HG03521 (cell line): ENCODE results near the gene SCGB1C2.
"Not testable (repeated sequence)": the region's sequence is repeated elsewhere in the genome, so short reads cannot be mapped to it uniquely, and the experiment has no call there.

Experiments
- ATAC-seq: cut with Tn5 transposase; IDR thresholded peaks from one replicate; pipeline ENCODE4 v1.9.1; 2021; ENCODE audit warnings: mild to moderate bottlenecking, moderate library complexity; ENCODE audit not compliant: unreplicated experiment

The SCGB1C2 gene

GRCh38 chr17:148757-149156 lies 11.4 kb downstream of the SCGB1C2 start:
- ATAC-seq, result no peak

DNA sequence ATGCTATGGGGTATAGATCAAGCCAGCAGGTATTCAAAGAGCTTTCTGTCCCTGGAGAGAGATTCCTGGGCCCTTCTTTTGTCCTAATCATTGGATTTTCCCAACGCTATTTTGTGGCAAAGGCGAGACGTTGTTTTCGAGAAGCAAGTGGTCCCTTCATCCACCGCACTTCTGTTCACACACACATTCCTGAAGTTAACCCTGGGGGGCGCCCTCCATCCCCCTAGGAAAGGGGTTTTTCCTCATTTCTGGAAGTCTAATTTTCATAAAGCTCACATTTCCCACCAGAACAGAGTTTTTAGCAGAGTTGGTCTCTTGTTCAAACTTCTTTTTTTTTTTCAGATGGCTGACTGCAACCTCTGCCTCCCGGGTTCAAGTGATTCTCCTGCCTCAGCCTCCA lies 11.9 kb downstream of the SCGB1C2 start:
- ATAC-seq, result no peak

- no peak for ATAC-seq
Measured at GRCh38 chr17:149897-150584, 12.7 kb downstream of the SCGB1C2 start.

DNA sequence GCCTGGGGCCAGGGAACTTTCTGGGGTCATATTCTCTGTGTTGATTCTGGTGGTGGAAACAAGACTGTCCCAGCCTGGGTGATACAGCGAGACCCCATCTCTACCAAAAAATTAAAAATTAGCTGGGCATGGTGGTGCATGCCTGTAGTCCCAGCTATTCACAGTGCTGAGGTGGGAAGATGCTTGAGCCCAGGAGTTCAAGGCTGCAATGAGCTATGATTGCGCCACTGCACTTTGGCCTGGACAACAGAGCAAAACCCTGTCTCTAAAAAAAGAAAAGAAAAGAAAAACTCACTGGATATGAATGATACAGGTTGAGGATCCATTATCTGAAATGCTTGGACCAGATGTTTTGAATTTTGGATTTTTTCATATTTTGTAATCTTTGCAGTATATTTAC lies 13.6 kb downstream of the SCGB1C2 start:
- ATAC-seq, result no peak

- ATAC-seq, result no peak
Measured at GRCh38 chr17:151886-152859, 14.8 kb downstream of the SCGB1C2 start.

DNA sequence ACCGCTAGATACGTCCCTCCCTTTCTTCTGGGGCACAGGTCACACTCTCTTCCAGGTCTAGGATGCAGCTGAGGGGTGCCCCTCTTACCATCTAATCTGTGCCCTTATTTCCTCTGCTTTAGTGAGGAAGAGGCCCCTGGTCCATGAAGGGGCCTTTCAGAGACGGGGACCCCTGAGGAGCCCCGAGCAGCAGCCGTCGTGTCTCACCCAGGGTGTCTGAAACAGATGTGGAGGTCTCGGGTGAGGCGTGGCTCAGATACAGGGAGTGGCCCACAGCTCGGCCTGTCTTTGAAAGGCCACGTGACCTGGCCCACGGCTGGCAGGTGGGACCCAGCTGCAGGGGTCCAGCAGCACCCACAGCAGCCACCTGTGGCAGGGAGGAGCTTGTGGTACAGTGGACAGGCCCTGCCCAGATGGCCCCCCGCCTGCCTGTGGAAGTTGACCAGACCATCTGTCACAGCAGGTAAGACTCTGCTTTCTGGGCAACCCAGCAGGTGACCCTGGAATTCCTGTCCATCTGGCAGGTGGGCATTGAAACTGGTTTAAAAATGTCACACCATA lies 15.6 kb downstream of the SCGB1C2 start:
- no peak for ATAC-seq

- ATAC-seq, result no peak
Measured at GRCh38 chr17:153851-154250, 16.5 kb downstream of the SCGB1C2 start.

- ATAC-seq, result no peak
Measured at GRCh38 chr17:155576-155975, 18.2 kb downstream of the SCGB1C2 start.

- ATAC-seq, result no peak
Measured at GRCh38 chr17:156094-156621, 18.8 kb downstream of the SCGB1C2 start.

DNA sequence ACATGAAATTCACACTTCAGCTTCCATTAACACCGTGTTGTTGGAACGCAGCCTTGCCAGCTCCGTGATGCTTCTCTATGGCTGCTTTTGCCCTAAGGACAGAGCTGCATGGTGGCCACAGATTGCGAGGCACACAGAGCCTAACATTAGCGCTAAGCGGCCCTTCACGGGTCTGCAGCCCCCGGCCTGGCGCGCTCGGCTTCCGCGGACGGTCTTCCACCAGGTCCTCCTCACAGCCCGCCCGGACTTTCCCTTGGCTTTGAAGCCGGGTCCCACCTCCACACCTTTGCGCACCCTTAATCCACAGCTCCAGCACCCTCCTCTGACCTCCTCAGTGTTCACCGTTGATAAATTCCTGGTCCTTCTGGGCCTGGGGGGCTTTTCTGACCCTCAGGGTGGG lies 19.6 kb downstream of the SCGB1C2 start:
- ATAC-seq, result no peak

- no peak for ATAC-seq
Measured at GRCh38 chr17:157901-158300, 20.5 kb downstream of the SCGB1C2 start.

GRCh38 chr17:158379-158778 lies 21.0 kb downstream of the SCGB1C2 start:
- ATAC-seq, result no peak

DNA sequence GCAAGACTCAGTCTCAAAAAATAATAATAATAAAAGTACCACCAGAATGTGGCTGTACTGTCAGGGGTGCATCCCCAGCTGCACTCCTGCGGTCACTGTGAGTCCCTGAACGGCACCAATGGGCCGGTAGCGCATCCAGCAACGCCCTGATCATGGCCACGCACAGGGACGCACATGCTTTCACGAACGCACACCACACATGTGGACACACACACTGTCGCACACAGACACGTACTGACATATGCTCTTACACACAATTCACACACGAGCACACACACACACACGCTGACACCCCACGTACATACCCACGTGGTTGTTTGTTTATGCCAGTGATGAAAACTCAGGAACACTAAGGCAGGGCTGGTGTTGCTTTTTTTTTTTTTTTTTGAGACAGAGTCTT lies 22.2 kb downstream of the SCGB1C2 start:
- no peak for ATAC-seq

DNA sequence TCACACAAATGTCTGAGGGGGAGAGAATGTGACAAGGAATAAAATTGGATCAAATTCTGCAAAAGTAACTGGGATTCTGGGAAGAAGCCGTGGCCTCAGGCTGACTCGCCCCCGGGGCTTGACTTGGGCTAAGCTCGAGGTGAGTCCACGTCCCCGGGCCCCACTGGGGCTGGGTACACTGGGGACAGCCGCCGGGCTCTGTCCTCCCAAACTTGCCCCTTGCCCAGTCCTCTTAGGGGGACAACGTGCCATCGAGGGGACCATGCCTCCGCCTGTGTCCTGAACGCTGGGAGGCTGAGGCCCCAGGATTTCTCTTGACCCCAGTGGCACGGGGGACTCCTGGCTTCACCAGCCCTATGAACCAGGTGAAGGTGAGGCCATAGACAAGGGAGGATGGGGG lies 23.0 kb downstream of the SCGB1C2 start:
- ATAC-seq, result no peak

GRCh38 chr17:161481-161880 lies 24.1 kb downstream of the SCGB1C2 start:
- ATAC-seq, result no peak

DNA sequence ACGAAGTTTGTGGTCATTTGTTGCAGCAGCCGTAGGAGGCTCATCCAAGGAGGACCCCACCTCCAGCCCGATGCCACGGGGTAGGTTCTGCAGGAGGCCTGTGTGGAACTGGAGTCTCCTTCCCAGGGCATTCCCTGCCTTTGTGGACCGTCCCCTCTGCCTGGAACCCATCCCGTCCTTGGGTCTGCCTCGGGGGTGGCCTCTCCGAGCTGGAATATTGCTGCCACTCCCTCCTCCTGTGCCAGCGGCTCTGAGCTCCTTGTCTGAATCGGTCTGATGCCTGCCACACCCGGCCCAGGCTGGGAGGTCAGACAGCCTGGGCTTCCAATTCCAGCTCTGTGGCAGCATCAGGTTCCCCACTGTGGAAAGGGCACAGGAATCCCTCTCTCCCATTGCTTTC lies 25.3 kb downstream of the SCGB1C2 start:
- ATAC-seq, result no peak

DNA sequence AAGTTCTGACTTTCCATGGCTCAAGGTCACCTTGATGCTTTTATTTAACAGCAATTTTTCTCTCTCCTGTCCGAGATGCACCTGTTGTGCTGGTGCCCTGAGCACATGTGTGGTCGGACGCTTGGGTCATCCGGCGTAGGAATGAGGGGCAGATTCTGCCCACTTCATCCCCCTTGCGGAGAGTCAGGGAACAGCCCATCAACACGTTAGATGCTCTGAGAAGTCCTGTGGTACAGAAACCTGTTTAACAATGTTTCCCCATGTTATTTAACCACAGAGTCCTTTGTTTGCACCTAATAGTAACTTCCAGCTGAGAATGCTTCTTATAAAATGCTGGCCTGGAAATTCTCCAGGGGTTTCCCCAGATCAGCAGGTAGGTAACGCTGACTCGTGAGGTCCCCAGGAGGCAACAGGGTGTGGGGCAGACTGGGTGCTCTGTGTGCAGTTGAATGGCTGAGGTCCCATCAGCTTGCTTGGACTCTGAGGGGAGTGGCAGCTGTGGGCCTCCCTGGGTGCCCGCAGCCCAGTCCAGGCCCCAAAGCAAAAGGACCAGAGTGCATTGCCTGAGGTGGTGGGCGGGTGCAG lies 26.2 kb downstream of the SCGB1C2 start:
- ATAC-seq, result no peak

DNA sequence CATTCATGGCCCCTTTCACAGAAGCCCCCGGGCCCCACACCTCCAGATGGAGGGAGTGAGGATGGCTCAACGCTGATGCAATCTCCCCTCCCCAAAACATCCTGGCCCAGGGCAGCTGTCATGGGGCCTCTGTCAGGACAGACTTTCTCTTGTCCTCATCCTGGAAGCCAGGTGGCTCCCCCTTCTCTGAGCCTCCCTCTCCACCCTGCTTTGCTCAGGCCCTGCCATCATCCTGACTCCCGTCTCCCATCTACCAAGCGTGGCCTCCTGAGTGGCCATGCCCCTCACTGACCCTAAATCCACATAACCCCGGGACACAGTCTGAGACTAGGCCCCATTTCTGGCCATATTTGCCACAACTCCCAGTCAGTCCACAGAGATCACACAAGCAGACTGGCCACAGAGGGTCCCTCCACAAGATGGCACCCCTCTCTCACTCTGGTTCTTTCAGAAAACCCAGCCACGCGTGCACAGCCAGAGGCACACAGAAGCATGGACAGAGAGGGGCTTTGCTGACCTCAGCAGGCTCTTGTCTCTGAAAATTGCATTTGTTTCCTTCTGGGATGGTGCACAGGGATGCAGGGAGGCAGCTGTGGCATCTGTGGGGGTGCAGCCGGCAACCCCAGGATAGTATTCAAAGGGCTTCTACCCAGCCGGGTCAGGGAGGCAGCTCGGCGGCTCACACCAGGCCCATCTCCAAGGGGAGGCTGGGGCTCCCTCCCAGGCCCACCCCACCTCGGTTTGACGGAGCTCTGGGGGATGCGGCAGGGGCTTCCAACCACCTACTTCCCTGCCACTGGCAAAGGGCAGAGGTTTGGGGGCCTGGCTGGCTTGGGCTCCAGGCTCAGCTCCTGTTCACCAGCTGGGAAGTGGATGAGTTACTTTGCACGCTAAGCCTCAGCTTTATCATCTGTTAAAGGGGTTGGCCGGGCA lies 27.2 kb downstream of the SCGB1C2 start:
- ATAC-seq, result no peak

DNA sequence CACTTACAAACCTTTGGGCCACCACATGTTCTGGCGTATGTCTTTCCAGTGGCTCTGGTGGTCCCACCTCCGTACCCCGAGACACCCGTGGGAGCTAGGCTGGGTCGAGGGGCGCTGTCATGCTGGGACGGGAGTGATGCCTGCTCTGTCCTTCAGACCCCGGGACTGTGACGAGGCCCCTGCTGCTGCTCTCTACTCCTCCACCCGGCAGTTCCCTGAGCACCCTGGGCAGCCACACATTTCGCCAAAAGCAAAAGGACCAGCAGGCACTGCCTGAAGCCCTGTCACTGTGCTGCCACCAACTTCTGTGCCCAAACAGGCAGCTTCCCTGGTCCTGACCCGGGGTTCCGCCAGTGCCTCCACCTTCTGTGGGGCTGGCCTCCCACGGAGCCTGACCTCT lies 28.6 kb downstream of the SCGB1C2 start:
- ATAC-seq, result no peak

DNA sequence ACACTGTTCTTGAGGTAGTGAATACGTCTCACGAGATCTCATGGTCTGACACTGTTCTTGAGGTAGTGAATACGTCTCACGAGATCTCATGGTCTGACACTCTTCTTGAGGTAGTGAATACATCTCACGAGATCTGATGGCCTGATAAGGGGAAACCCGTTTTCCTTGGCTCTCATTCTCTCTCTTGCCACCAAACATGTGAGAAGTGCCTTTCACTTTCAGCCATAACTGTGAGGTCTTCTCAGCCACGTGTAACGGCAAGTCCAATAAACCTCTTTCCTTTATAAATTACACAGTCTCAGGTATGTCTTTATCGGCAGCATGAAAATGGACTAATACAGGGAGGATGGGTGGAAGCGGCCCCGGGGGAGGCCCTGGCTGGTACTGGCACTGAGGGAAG lies 31.2 kb downstream of the SCGB1C2 start:
- not testable (repeated sequence) for ATAC-seq
